B cell (primary cell): ENCODE results near the gene PACRG. TPM values are rescaled to one million over a fixed set of nuclear protein-coding genes. Genes with fewer than 3 reads are reported as not detected.

Experiments used
- ATAC-seq: fragments of 200-7000 bp; cut with Tn5 transposase; one replicate; pipeline ENCODE4 v1.10.0; 2021; ENCODE audit warnings: low read depth, mild to moderate bottlenecking, moderate number of reproducible peaks, moderate library complexity
- CTCF ChIA-PET: fragments of 350-600 bp; sonication (Branson Sonifier 250); formaldehyde crosslinking; loops from one replicate; lab custom pipeline; 2021; ENCODE audit warnings: antibody characterized with exemption, inconsistent platforms; lab: Charles Lee
- POLR2A ChIA-PET: fragments of 350-600 bp; sonication (Branson Sonifier 250); formaldehyde crosslinking; loops from one replicate; lab custom pipeline; 2021; ENCODE audit warnings: antibody characterized with exemption; lab: Charles Lee
- DNase-seq: peaks from one replicate; pipeline ENCODE4 v3.0.0; 2013
- H2AFZ ChIP-seq: 2 replicates; pipeline ENCODE4 v1.6.1; 2012; ENCODE audit warnings: mild to moderate bottlenecking, low read depth, low read length; ENCODE audit not compliant: insufficient read depth, poor library complexity, severe bottlenecking
- H3K27ac ChIP-seq, 2 donors: 1 replicate in 1 of 2; 2 replicates in 1 of 2; pipeline ENCODE4 v1.5.1; 2012 to 2013; ENCODE audit warnings: low read length in 2 of 2, mild to moderate bottlenecking in 2 of 2, moderate library complexity in 1 of 2
- H3K27me3 ChIP-seq, 4 experiments: fragments of 200-600 bp in 1 of 4; sonication (generic) in 1 of 4; replicated peaks in 1 of 4; 1 replicate in 2 of 4; 2 replicates in 2 of 4; pipeline versions ENCODE4 v1.6.1 to v1.7.0; 2013 to 2016; ENCODE audit warnings: low read length in 3 of 4, mild to moderate bottlenecking in 2 of 4, mixed read lengths in 1 of 4, moderate library complexity in 1 of 4; ENCODE audit not compliant: insufficient read depth in 4 of 4, control insufficient read depth in 3 of 4; ENCODE audit errors: control extremely low read depth in 1 of 4
- H3K36me3 ChIP-seq, 2 experiments: replicated peaks in 1 of 2; 1 replicate in 1 of 2; 2 replicates in 1 of 2; pipeline versions ENCODE4 v1.6.1 to v1.7.1; 2013; ENCODE audit warnings: low read length in 1 of 2; ENCODE audit not compliant: insufficient read depth in 2 of 2, control insufficient read depth in 1 of 2; ENCODE audit errors: control extremely low read depth in 1 of 2, extremely low read depth in 1 of 2
- H3K4me1 ChIP-seq, 2 donors: fragments of 200-600 bp in 1 of 2; sonication (generic) in 1 of 2; 1 replicate in 1 of 2; 2 replicates in 1 of 2; pipeline versions ENCODE4 v1.5.1 to v1.6.1; 2013 to 2017; ENCODE audit warnings: low read length in 2 of 2; ENCODE audit not compliant: control insufficient read depth in 2 of 2, insufficient read depth in 2 of 2
- H3K4me2 ChIP-seq: replicated peaks from 2 replicates; pipeline ENCODE3; 2012; ENCODE audit warnings: mild to moderate bottlenecking, low read depth, low read length; ENCODE audit not compliant: poor library complexity, severe bottlenecking
- H3K4me3 ChIP-seq, 5 experiments: fragments of 200-600 bp in 1 of 5; sonication (generic) in 1 of 5; 1 replicate in 3 of 5; 2 replicates in 2 of 5; pipeline versions ENCODE4 v1.5.1 to v1.7.0; 2011 to 2016; ENCODE audit warnings: low read length in 4 of 5, mild to moderate bottlenecking in 4 of 5, low read depth in 2 of 5, control low read depth in 1 of 5, moderate library complexity in 1 of 5; ENCODE audit not compliant: insufficient read depth in 1 of 5; ENCODE audit errors: control extremely low read depth in 1 of 5, extremely low read depth in 1 of 5
- H3K79me2 ChIP-seq: fragments of 200-600 bp; sonication (generic); one replicate; pipeline ENCODE4 v1.6.0; 2016; ENCODE audit warnings: low read length; ENCODE audit not compliant: control insufficient read depth, insufficient read depth
- H3K9ac ChIP-seq: fragments of 200-600 bp; sonication (generic); 2 replicates; pipeline ENCODE4 v1.6.1; 2017; ENCODE audit warnings: mild to moderate bottlenecking, low read length, moderate library complexity
- H3K9me3 ChIP-seq, 3 donors: one replicate each; pipeline versions ENCODE4 v1.6.1 to v1.7.1; 2013; ENCODE audit warnings: low read length in 2 of 3; ENCODE audit not compliant: control insufficient read depth in 2 of 3, insufficient read depth in 1 of 3; ENCODE audit errors: control extremely low read depth in 1 of 3
- H4K20me1 ChIP-seq: 2 replicates; pipeline ENCODE4 v1.6.0; 2012; ENCODE audit warnings: mild to moderate bottlenecking, low read length; ENCODE audit not compliant: insufficient read depth, control insufficient read depth, poor library complexity, severe bottlenecking
- H3K27ac Mint-ChIP-seq: one replicate; pipeline ENCODE4 v1.8.0; 2021; ENCODE audit warnings: mixed read lengths
- H3K27me3 Mint-ChIP-seq: one replicate; pipeline ENCODE4 v1.8.0; 2021; ENCODE audit warnings: mixed read lengths
- H3K4me1 Mint-ChIP-seq: one replicate; pipeline ENCODE4 v1.8.0; 2021; ENCODE audit warnings: mixed read lengths
- H3K4me3 Mint-ChIP-seq: one replicate; pipeline ENCODE4 v1.8.0; 2021; ENCODE audit warnings: mixed read lengths
- H3K9me3 Mint-ChIP-seq: one replicate; pipeline ENCODE4 v1.8.0; 2022; ENCODE audit warnings: mixed read lengths; ENCODE audit not compliant: insufficient read depth
- CTCF ChIP-seq: fragments of 200-600 bp; IDR thresholded peaks from one replicate; pipeline ENCODE4 v1.8.0; 2022; ENCODE audit warnings: antibody characterized with exemption, mild to moderate bottlenecking
- EZH2 ChIP-seq: IDR thresholded peaks from 2 replicates; pipeline ENCODE4 v1.6.1; 2012; ENCODE audit warnings: borderline replicate concordance, low read depth, mild to moderate bottlenecking, moderate library complexity, low read length; ENCODE audit not compliant: insufficient read depth, poor library complexity, severe bottlenecking
- WGBS: methylation state at CpG from one replicate; pipeline ENCODE4 v1.1.5; 2013; ENCODE audit warnings: missing lambda C conversion rate; ENCODE audit not compliant: insufficient coverage; 5-methylcytosine and 5-hydroxymethylcytosine counted together
- intact Hi-C: fragments of 100-400 bp; cut with micrococcal nuclease; formaldehyde crosslinking; loops from one replicate; pipeline ENCODE4 v1.10.0; 2022
- polyA plus RNA-seq: library from polyadenylated mRNA; depleted of rRNA; stranded (reverse); fragments of >200 nt; gene quantifications from 2 replicates; pipeline ENCODE4 v1.2.3, GENCODE V29; 2012
- total RNA-seq, 2 donors: library from RNA; stranded (reverse); fragments of 120-200 nt in 1 of 2; gene quantifications; 1 replicate in 1 of 2; 2 replicates in 1 of 2; pipeline versions ENCODE4 v1.2.3 to v1.2.4, GENCODE V29; 2013 to 2022

The PACRG gene
- total and polyA plus RNA-seq, 2 donors (not counting 1 experiment from before 2014, with no cell fraction given): not detected

DNA sequence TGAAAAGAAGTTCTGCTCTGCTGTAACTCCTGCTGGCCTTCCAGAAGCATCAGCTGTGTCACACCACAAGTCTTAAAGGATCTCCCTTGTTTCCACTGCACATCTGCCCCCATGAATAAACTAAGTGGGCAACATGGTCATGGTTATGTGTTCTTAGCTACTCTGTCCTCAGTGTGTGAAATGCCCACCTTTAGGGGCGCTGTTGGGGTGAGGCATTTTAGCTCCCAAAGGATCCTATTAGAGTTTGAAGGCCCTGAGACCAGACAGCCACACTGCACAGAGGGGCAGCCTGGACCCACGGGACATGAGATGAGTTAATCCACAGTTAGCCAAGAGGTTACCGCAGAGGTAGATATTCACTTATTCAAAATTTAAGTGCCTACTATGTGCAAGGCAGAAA is 392.4 kb downstream of the PACRG start:
- no peaks in the 10 kb centered on the region for H3K27me3 ChIP-seq
- intact Hi-C loops: no loop called here
- no peak overlapping the region for H3K4me3 Mint-ChIP-seq
- DNase-seq: no peak
- H3K27me3 Mint-ChIP-seq: no peaks in the 10 kb centered on the region
- no peaks in the 10 kb centered on the region for H3K79me2 ChIP-seq
- no peaks in the 10 kb centered on the region for H3K9me3 ChIP-seq
- H2AFZ ChIP-seq: no peak overlapping the region
- no peak overlapping the region for H3K27ac ChIP-seq
- CTCF ChIA-PET: no interaction called here
- H3K4me3 ChIP-seq: no peak overlapping the region
- POLR2A ChIA-PET: no interaction called here
- no peak for TF ChIP-seq EZH2
- TF ChIP-seq CTCF: no peak
- no peak overlapping the region for H3K27ac Mint-ChIP-seq
- no peaks in the 10 kb centered on the region for H3K36me3 ChIP-seq
- ATAC-seq: no peak
- H4K20me1 ChIP-seq: no peaks in the 10 kb centered on the region
- H3K4me2 ChIP-seq: no peak overlapping the region
- no peaks in the 10 kb centered on the region for H3K4me1 Mint-ChIP-seq
- H3K9ac ChIP-seq: no peak overlapping the region
- H3K4me1 ChIP-seq: no peaks in the 10 kb centered on the region
- peaks cover 2% of the 10 kb centered on the region for H3K9me3 Mint-ChIP-seq
- WGBS: 91% methylated on average over 1 of the region's 3 CpGs

DNA sequence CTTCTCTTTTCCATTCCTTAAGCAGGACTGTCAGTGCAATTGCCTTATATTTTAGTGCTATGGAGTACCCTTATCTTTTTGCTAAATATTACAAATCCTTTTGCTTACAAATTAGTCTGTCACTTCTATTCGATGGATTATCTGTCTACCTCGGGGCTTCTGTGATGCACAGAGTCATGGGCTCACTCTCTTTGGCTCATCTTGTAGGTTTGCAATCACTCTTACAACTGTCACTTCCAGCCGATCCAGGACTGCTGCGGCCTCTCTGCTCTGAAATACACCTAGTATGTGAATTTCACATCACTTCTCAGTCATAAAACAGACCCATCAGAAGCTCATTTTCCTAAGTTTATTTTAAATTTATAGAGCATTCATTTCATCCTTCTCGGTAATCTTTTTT is 393.5 kb downstream of the PACRG start:
- no peaks in the 10 kb centered on the region for H4K20me1 ChIP-seq
- no peak overlapping the region for H3K4me2 ChIP-seq
- Mint-ChIP-seq H3K27ac (no peak overlapping the region), H3K27me3 (no peaks in the 10 kb centered on the region), H3K4me1 (no peaks in the 10 kb centered on the region), H3K4me3 (no peak overlapping the region), H3K9me3 (no peaks in the 10 kb centered on the region)
- H3K79me2 ChIP-seq: no peaks in the 10 kb centered on the region
- no peaks in the 10 kb centered on the region for H3K36me3 ChIP-seq
- TF ChIP-seq CTCF (no peak), EZH2 (no peak)
- intact Hi-C loops: no loop called here
- no peak for ATAC-seq
- ChIA-PET CTCF (interaction anchor here (0.7 kb wide), 1 partner anchor 808 kb away, joined by 3 read pairs; no protein-coding TSS in a partner anchor), POLR2A (no interaction called here)
- no peak overlapping the region for H3K4me3 ChIP-seq
- DNase-seq: no peak
- WGBS: 78% methylated on average over 2 of the region's 5 CpGs
- H3K9ac ChIP-seq: no peak overlapping the region
- H3K27me3 ChIP-seq: no peaks in the 10 kb centered on the region
- H3K27ac ChIP-seq: no peak overlapping the region
- H2AFZ ChIP-seq: no peak overlapping the region
- H3K4me1 ChIP-seq: no peaks in the 10 kb centered on the region
- no peaks in the 10 kb centered on the region for H3K9me3 ChIP-seq
